Testis (tissue), 2 donors: ENCODE results near the gene PTPRT.

ENCODE experiments used
- CTCF ChIP-seq, 3 experiments: fragments of 450-650 bp in 2 of 3; fragments of 200-600 bp in 1 of 3; sonication (generic) in 1 of 3; IDR thresholded peaks; one replicate each; pipeline ENCODE4 v1.5.1; 2016 to 2019; ENCODE audit warnings: antibody characterized with exemption in 3 of 3, mild to moderate bottlenecking in 2 of 3, moderate library complexity in 1 of 3
- POLR2A ChIP-seq: fragments of 450-650 bp; IDR thresholded peaks from one replicate; pipeline ENCODE4 v1.6.1; 2017; ENCODE audit warnings: antibody characterized with exemption, mild to moderate bottlenecking, moderate library complexity

GRCh38 chr20:42441196-42441863, 748.4 kb downstream of the PTPRT start:
- TF ChIP-seq CTCF (IDR thresholded peaks at IDR 0.05) = no peak
- no peak for TF ChIP-seq POLR2A
